GM18909 (cell line): ENCODE data around the gene CDC42BPA.
A peak's percentile ranks its signal among the peaks of the same experiment; 100 is the strongest.

Source experiments
- ATAC-seq: cut with Tn5 transposase; IDR thresholded peaks from one replicate; pipeline ENCODE4 v1.9.1; 2021; ENCODE audit warnings: mild to moderate bottlenecking; ENCODE audit not compliant: unreplicated experiment, poor library complexity

Gene CDC42BPA

GRCh38 chr1:227082999-227083746 is 235.1 kb downstream of the CDC42BPA start:
- ATAC-seq = no peak

GRCh38 chr1:227077783-227078182 is 240.5 kb downstream of the CDC42BPA start:
- no peak for ATAC-seq

- no peak for ATAC-seq
Measured at GRCh38 chr1:227073786-227074185, 244.5 kb downstream of the CDC42BPA start.

DNA sequence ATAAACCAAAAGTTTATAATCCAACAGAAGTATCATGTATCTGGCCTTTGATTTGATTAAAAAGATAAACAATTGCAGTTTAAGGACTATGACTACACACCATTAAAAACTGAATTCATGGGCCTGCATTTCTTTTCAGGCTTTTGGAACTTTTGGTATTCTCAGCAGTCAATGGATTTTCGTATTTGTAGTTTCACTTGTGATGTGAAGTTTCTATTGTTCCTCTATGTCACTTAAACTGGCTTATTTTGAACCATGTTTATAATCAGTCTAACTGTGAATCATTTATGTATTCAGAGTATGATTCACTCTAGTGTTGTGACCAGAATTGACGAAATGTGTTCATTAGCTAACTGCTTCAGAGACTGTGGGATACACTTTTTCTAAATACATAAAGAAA is 245.3 kb downstream of the CDC42BPA start:
- peak; percentile 44 for ATAC-seq

- no peak for ATAC-seq
Measured at GRCh38 chr1:227071895-227072587, 246.3 kb downstream of the CDC42BPA start.

- ATAC-seq = no peak
Measured at GRCh38 chr1:227070638-227071285, 247.5 kb downstream of the CDC42BPA start.

GRCh38 chr1:227069490-227069889 is 248.8 kb downstream of the CDC42BPA start:
- ATAC-seq = no peak

- no peak for ATAC-seq
Measured at GRCh38 chr1:227068883-227069282, 249.4 kb downstream of the CDC42BPA start.

GRCh38 chr1:227066999-227067398 is 251.3 kb downstream of the CDC42BPA start:
- ATAC-seq = no peak

DNA sequence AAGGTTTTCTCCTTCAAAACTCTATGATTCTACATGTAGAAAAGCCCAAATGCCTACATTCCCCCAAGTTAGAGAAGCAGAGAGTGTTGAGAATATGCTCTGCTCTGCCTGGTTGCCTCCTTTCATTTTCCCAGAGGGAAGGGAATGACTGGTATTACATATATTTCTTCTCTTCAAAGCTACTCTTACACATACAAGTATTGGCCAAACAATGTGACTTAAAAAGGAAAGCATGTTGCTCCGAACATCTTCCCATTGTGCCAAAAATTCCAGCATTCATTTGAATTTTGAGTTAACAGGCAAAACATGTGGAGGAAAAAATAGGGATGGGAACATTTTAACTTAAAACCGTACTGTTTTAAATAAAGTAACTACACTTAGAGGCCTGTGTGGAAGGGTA is 253.0 kb downstream of the CDC42BPA start:
- no peak for ATAC-seq

GRCh38 chr1:227062306-227062705 is 256.0 kb downstream of the CDC42BPA start:
- ATAC-seq = no peak

- no peak for ATAC-seq
Measured at GRCh38 chr1:227059076-227059475, 259.2 kb downstream of the CDC42BPA start.

GRCh38 chr1:227058321-227058751 is 260.0 kb downstream of the CDC42BPA start:
- no peak for ATAC-seq

DNA sequence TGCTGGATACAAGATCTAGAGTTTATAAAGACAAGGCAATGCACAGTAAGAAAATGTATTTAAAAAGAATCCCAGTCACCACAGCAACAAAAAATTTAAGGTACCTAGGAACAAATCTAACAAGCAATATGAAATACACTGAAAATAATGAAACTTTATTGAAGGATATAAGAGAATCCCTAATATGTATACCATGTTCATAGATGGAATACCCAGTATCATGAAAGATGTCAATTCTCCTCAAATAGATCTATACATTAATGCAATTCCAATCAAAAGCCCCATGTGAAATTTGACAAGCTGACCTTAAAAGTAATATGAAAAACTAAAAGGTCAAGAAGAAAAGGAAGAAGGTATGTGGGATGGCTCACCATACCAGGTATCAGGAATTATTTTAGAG is 269.0 kb downstream of the CDC42BPA start:
- no peak for ATAC-seq

DNA sequence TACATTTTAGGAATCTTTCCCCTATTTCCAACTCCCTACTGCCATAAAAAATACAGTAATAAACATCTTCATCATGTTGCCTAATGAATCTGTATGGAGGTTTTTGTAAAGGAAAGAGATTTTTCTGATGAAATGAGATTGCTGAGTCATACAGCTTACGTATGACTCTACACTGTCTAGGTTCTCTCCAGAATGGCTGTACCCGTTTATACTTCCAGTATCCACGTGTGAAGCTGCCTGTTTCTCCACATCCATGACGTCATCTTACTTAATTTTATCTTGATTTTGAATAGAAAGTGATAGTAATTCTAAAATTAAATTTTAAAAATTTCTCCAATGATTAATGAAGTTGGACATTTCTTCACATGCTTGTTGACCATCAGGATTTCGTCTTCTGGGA is 274.5 kb downstream of the CDC42BPA start:
- no peak for ATAC-seq

GRCh38 chr1:227042292-227042691 is 276.0 kb downstream of the CDC42BPA start:
- no peak for ATAC-seq

GRCh38 chr1:227038401-227038800 is 279.9 kb downstream of the CDC42BPA start:
- no peak for ATAC-seq

DNA sequence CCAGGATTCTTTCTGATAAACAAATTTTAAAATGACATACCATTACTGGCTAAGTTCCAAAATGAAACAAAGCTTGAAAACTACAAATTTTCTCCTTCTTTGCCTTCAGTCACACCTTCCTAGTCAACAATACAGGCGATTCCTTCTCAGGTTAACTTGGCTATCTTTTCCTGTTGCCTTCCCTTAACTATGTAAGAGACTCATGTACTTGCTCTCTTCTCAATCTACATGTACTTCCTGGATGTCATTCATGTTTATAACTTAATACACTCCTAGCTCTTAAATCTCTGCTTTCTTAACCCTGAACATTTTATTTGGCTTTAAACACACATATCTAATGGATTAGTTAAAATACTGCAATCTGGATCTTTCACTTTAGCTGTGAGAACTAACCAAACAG is 281.2 kb downstream of the CDC42BPA start:
- ATAC-seq = no peak

DNA sequence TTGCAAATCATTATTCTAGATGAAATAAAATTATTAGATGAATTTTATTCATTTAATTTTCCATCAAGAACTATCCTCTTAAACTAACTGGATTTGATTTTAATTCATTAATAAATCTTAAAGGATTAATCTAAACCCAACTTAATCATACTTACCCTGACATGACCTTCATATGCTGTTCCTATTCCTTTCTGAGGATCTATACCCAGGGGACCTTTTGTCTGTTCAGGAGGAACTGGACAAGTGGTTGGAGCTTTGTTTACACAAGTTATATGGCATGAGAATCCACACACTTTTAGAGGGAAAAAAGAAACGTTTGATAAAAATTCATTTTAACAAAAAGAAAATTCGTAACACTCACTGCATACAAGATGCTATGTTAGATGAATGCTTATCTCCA is 283.0 kb downstream of the CDC42BPA start:
- ATAC-seq = no peak

GRCh38 chr1:227033880-227034279 is 284.4 kb downstream of the CDC42BPA start:
- no peak for ATAC-seq

- no peak for ATAC-seq
Measured at GRCh38 chr1:227032396-227032795, 285.9 kb downstream of the CDC42BPA start.
